Stimulated activated CD4-positive, alpha-beta T cell treated with anti-CD3 and anti-CD28 coated beads, TNF-alpha, amount 100 ng/mL, for 48 hours (primary cell): Measurements from ENCODE around the gene ZNF740.

ENCODE experiments used
- DNase-seq, 3 donors: peaks; one replicate each; pipeline ENCODE4 v3.0.0-alpha.2; 2020; ENCODE audit warnings: low read depth in 3 of 3

The ZNF740 gene

GRCh38 chr12:53214221-53214620 lies 33.7 kb downstream of the ZNF740 start:
- no peak for DNase-seq

GRCh38 chr12:53214687-53215455 lies 34.3 kb downstream of the ZNF740 start:
- no peak for DNase-seq

GRCh38 chr12:53215497-53215896 lies 35.0 kb downstream of the ZNF740 start:
- no peak for DNase-seq

GRCh38 chr12:53217051-53217930 lies 36.8 kb downstream of the ZNF740 start:
- DNase-seq = no peak

GRCh38 chr12:53217931-53218307 lies 37.4 kb downstream of the ZNF740 start:
- no peak for DNase-seq

GRCh38 chr12:53218551-53219291 lies 38.2 kb downstream of the ZNF740 start:
- DNase-seq = no peak

- DNase-seq = peak in 2 of 3 donors; percentile 49 to 66
These were observed 38.9 kb downstream of the ZNF740 start for GRCh38 chr12:53219292-53219955.

- DNase-seq = peak in 2 of 3 donors; percentile 68 to 75
These were observed 39.6 kb downstream of the ZNF740 start for GRCh38 chr12:53219956-53220693.

GRCh38 chr12:53220694-53221202 lies 40.2 kb downstream of the ZNF740 start:
- DNase-seq = peak; percentile 69 to 82 (median 72)

- DNase-seq = no peak
These were observed 40.9 kb downstream of the ZNF740 start for GRCh38 chr12:53221203-53222080.

GRCh38 chr12:53222170-53222721 lies 41.7 kb downstream of the ZNF740 start:
- DNase-seq = no peak

- no peak for DNase-seq
These were observed 42.3 kb downstream of the ZNF740 start for GRCh38 chr12:53222806-53223261.

GRCh38 chr12:53223389-53224060 lies 43.0 kb downstream of the ZNF740 start:
- DNase-seq = no peak

GRCh38 chr12:53224061-53224896 lies 43.8 kb downstream of the ZNF740 start:
- no peak for DNase-seq

GRCh38 chr12:53224897-53225634 lies 44.5 kb downstream of the ZNF740 start:
- no peak for DNase-seq

- DNase-seq = no peak
These were observed 45.3 kb downstream of the ZNF740 start for GRCh38 chr12:53225635-53226424.
